ENCODE results near the gene PACSIN2.

Gene PACSIN2

GRCh38 chr22:42877597-42878340, 137.2 kb downstream of the PACSIN2 start:
- no peak overlapping the region for H3K4me3 ChIP-seq (replicated peaks; ENCODE audit: low read depth, low read length)
- no peak for DNase-seq (ENCODE audit: low read depth)
- no peak for TF ChIP-seq CTCF (IDR thresholded peaks at IDR 0.05; ENCODE audit: low read length, missing control alignments)

- no peak for DNase-seq (ENCODE audit: low read depth)
- TF ChIP-seq CTCF (IDR thresholded peaks at IDR 0.05; ENCODE audit: low read length, missing control alignments) = no peak
- H3K4me3 ChIP-seq (replicated peaks; ENCODE audit: low read depth, low read length) = no peak overlapping the region
Observed at GRCh38 chr22:42877158-42877557, 137.8 kb downstream of the PACSIN2 start.

GRCh38 chr22:42876041-42876440, 138.9 kb downstream of the PACSIN2 start:
- no peak for DNase-seq (ENCODE audit: low read depth)
- H3K4me3 ChIP-seq (replicated peaks; ENCODE audit: low read depth, low read length) = no peak overlapping the region
- TF ChIP-seq CTCF (IDR thresholded peaks at IDR 0.05; ENCODE audit: low read length, missing control alignments) = no peak

- no peak overlapping the region for H3K4me3 ChIP-seq (replicated peaks; ENCODE audit: low read depth, low read length)
- no peak for DNase-seq (ENCODE audit: low read depth)
- no peak for TF ChIP-seq CTCF (IDR thresholded peaks at IDR 0.05; ENCODE audit: low read length, missing control alignments)
Observed at GRCh38 chr22:42874010-42874409, 140.9 kb downstream of the PACSIN2 start.

- DNase-seq (ENCODE audit: low read depth) = no peak
- no peak for TF ChIP-seq CTCF (IDR thresholded peaks at IDR 0.05; ENCODE audit: low read length, missing control alignments)
- H3K4me3 ChIP-seq (replicated peaks; ENCODE audit: low read depth, low read length) = no peak overlapping the region
Observed at GRCh38 chr22:42873356-42873755, 141.6 kb downstream of the PACSIN2 start.

- no peak for DNase-seq (ENCODE audit: low read depth)
- no peak overlapping the region for H3K4me3 ChIP-seq (replicated peaks; ENCODE audit: low read depth, low read length)
- TF ChIP-seq CTCF (IDR thresholded peaks at IDR 0.05; ENCODE audit: low read length, missing control alignments) = no peak
Observed at GRCh38 chr22:42872821-42873220, 142.1 kb downstream of the PACSIN2 start.

Measured in fibroblast of pulmonary artery (primary cell).